ENCODE data around the gene LTBR.

Gene LTBR

DNA sequence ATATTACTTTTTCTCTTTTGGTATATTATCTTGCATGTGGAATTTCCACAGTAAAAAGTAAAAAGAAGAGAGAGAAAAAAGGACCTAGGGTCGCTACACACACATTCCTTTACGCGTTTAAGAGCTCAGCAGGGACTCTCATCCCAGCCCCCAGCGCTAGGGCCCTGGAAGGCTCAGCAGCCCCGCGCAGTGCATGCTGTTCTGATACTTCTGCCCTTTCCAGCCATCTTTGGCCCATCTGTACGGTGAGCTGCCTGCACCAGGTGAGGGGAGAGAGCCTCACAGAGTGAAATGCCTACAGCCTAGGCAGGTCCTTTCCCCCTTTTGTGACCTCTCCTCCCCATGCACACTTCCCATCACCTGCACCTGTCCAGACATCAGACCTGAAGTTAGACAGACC is 1.6 kb upstream of the LTBR start:
- DNase-seq (ENCODE audit: low read depth in 1 of 2, low spot score in 1 of 2) = no peak

DNA sequence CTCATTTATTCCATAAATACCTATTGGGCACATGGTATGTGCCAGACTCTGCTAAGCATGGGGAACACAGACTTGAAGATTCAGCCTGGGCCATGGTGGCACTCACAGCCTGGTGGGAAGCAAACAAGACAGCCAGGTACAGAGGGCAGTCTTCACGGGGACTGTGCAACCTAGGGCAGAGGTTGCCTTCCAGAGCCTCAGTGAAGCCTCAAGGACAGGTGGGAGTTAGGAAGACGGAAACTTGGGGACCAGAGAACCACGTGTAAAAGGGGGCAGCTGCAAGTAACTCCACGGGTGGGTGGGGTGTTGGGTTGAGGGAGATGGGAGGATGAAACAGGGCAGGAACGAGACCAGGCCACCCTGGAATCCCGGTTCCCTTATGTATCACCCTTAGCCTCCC is 980 bp upstream of the LTBR start:
- DNase-seq (ENCODE audit: low read depth in 1 of 2, low spot score in 1 of 2) = no peak

DNA sequence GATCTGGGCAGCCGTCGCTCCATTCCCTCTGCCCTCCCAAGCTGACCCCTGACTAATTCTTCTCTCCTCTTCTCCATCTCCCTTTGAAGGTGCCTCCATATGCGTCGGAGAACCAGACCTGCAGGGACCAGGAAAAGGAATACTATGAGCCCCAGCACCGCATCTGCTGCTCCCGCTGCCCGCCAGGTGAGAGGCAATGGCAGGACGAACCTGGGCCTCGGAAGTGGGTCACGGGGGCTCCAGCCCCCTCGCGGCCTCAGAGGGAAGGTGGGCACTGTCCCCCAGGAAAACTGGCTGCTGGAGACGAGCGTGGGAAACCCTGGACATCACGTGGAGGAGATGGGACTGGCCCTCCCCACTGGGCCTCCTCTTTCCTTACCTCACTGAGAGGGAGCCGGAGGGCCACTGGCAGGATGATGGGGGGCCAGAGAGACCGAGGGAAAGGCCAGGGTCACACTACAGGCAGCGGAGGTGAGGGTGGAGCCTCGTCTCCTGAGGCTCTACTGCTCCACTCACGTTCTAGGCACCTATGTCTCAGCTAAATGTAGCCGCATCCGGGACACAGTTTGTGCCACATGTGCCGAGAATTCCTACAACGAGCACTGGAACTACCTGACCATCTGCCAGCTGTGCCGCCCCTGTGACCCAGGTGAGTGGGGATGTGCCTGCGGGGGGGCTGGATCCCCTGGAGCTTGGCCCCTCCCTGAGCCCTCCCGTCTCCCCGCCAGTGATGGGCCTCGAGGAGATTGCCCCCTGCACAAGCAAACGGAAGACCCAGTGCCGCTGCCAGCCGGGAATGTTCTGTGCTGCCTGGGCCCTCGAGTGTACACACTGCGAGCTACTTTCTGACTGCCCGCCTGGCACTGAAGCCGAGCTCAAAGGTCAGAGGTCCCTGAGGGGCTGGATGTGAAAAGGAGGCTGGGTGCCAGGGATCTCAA is 806 bp downstream of the LTBR start:
- no peak for DNase-seq (ENCODE audit: low read depth in 1 of 2, low spot score in 1 of 2)

DNA sequence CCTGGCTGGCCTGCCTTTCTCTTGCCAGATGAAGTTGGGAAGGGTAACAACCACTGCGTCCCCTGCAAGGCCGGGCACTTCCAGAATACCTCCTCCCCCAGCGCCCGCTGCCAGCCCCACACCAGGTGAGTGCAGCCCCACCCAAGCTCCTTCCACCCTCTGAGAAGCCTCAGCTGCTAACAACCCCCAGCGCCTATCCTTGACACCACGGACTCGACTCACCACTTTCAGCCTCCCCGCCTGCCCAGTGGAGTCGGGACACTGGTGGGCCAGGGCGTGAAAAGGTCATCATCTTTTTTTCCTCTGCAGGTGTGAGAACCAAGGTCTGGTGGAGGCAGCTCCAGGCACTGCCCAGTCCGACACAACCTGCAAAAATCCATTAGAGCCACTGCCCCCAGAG is 2.1 kb downstream of the LTBR start:
- DNase-seq (ENCODE audit: low read depth in 1 of 2, low spot score in 1 of 2) = no peak

DNA sequence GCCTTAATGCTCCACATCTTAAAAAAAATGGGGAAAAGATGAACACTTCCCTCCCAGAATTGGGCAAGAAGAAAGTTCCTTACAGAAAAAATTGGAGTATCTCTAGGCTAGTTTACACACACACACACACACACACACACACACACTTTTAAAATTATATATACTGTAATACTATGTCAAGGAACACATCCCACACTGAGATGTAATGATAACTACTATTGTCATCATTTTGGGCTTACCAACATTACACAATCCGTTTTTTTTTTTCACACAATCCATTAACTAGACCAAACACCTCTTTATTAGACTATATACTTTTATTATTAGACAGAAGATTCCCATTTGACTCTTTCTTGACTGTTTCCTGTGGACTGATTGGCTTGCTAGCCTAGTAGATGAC is 2.5 kb downstream of the LTBR start:
- no peak for DNase-seq (ENCODE audit: low read depth in 1 of 2, low spot score in 1 of 2)

DNA sequence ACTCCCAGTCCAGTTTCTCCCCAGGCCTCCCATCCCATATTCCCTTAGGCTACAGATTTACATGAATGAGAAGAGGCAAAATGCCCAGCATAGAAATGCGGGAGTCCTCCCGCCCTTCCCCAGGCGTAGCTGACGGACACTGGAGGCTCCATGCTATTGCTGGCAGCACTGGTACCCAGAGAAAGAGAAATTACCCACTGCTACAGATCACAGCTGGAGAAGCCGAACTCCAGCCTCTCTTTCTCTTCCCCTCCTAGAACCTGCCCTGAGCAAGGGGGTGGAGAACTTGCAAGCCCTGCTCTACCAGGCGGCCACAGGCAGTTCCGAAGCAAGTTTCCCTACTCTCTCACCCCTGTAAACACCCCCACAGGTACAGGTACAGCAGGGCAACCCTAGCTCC is 3.6 kb downstream of the LTBR start:
- no peak for DNase-seq (ENCODE audit: low read depth in 1 of 2, low spot score in 1 of 2)

DNA sequence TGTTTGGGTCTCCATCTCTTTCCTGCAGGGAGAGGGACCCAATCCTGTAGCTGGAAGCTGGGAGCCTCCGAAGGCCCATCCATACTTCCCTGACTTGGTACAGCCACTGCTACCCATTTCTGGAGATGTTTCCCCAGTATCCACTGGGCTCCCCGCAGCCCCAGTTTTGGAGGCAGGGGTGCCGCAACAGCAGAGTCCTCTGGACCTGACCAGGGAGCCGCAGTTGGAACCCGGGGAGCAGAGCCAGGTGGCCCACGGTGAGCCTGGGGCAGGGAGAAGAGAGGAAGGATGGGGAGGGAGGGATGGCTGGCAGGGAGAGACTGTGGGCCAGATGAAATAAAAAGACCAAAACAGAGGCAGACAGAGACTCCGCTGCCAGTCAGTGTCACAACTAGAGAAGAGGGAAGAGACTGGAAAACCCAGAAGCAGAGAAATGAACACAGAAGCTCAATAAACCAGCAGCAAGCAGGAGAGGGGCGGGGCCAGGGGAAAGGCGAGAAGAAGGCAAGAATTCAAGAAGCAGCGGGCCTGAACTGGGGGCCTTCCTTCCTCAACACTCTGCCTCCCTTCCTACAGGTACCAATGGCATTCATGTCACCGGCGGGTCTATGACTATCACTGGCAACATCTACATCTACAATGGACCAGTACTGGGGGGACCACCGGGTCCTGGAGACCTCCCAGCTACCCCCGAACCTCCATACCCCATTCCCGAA is 6.3 kb downstream of the LTBR start:
- no peak for DNase-seq (ENCODE audit: low read depth in 1 of 2, low spot score in 1 of 2)

DNA sequence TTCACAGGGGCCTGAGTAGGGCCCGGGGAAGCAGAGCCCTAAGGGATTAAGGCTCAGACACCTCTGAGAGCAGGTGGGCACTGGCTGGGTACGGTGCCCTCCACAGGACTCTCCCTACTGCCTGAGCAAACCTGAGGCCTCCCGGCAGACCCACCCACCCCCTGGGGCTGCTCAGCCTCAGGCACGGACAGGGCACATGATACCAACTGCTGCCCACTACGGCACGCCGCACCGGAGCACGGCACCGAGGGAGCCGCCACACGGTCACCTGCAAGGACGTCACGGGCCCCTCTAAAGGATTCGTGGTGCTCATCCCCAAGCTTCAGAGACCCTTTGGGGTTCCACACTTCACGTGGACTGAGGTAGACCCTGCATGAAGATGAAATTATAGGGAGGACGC is 7.1 kb downstream of the LTBR start:
- DNase-seq (ENCODE audit: low read depth in 1 of 2, low spot score in 1 of 2) = no peak

DNA sequence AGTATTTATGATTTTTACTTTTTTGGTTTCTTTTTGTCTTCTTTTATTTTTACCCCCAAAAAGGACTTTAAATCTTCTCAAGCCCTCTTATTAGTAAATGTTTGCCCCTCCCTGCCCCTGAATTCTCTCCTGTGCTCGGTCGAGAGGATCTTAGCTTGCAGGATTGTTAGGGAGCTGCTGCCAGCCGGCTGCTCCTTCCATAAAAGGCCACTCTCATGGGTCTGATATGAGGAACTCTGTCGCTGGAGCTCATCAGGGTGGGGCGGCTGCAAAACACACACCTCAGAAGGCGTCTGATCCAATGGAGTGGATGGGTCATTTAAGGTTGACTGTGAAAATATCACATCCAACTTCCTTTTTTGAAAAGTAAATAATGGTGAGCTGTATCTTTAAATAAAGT is 8.5 kb downstream of the LTBR start:
- DNase-seq (ENCODE audit: low read depth in 1 of 2, low spot score in 1 of 2) = no peak

DNA sequence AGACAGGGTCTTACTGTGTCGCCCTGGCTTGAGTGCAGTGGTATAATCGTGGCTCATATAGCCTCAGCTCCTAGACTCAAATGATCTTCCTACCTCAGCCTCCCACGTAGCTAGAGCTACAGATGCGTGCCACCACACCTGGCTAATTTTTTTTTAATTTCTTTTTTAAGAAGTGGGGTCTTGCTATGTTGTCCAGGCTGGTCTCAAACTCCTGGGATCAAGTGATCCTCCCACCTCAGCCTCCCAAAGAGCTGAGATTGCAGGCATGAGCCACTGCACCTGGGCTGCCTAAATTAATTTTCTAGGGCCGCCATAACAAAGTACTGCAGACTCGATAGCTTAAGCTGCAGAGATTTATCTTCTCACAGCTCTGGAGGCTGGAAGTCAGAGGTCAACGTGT is 9.1 kb downstream of the LTBR start:
- DNase-seq (ENCODE audit: low read depth in 1 of 2, low spot score in 1 of 2) = no peak

DNA sequence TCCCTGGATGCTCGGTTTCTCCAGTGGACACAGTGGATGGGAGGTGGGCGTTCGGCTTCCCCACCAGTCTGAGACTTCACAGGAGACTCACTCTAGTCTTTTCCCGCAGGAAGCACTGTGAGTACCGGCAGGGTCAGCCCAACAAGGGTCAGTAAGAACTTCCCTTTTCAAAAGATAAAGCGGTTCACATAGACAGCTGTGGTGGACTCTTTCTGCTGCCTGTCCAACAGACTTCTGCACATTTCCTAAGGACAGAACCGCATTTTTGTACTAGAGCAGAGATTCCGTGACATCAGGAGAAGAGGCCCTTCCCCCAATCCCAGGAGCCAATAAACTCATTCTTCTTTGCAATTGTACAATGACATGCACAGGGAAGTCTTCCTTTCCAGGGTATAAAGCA is 10.4 kb downstream of the LTBR start:
- no peak for DNase-seq (ENCODE audit: low read depth in 1 of 2, low spot score in 1 of 2)

DNA sequence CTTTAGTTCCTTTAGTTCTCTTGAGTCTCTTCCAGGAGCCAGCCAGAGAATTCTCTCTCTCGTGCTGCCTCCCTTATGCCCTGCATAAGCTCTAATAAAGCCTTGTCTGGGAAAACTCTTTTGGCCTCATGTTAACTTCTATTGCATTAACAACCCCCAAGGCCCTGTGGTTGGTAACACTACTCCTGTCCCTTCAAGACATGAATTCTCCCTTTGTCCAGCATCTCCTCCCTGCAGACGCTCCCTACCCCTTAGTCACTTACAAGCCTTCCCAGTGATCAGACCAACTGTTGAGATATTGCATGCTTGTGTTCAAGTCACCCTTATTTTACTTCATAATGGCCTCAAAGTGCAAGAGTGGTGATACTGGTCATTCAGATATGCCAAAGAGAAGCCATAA is 12.1 kb downstream of the LTBR start:
- DNase-seq (ENCODE audit: low read depth in 1 of 2, low spot score in 1 of 2) = no peak

DNA sequence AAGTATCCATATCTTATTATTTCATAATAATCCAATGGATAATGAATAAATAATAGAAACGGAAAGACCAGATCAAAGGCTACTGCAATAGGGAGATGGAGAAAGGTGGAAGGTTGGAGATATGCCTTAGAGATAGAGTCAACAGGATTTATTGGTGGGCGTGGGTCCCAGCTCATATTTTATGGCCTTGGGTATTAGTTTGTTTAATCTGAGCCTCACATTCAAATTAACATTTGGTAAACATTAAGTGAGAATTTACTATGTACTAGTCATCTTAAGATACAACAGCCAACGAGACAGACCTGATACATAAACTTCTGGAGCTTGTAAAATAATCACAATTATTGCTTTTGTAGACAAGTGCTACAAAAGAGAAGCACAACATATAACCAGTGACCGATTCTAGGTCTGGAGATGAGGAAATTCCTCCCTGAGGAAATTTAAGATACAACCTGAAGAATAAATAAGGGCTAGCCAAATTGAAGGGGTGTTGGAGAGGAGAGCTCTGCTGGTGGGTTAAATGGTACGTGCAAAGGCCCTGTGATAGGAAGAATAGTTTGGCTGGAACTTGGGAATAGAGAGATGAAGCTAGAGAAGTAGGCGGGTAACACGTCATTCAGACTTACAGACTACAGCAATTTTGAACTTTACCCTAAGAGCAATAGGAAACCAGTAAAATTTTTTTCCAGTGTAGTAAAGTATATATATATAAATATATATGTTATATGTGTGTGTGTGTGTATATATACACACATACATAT is 16.1 kb downstream of the LTBR start:
- DNase-seq (ENCODE audit: low read depth in 1 of 2, low spot score in 1 of 2) = no peak

DNA sequence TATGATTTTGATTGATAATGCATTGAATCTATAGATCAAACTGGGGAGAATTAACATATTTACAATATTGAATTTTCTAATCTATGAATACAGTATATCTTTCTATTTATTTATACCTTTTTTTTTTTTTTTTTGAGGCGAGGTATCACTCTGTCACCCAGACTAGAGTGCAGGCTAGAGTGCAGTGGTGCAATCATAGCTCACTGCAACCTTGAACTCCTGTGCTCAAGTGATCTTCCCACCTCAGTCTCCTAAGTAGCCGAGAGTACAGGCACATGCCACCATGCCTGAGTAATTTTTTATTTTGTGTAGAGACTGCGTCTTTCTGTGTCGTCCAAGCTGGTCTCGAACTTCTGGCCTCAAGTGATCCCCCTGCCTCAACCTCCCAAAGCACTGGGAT is 20.4 kb downstream of the LTBR start:
- no peak for DNase-seq (ENCODE audit: low read depth in 1 of 2, low spot score in 1 of 2)

DNA sequence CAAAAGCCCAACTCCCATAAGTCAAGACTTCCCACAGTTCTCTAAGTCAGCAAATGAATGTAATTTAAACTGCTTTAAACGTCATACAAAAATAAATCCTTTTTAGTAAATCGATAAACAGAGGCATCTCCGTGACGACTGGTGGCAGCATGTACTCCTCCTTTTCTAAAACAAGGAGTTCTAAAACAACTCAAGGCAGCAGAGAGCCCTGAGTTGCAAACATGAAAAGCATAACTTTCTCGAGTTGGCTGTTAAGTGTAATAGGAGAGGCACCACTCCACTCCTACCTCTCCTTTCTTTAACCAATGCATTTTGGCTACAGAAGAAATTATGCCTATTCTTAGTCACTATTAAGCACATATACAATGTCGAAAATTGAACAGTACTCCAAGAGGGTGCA is 22.0 kb downstream of the LTBR start:
- no peak for DNase-seq (ENCODE audit: low read depth in 1 of 2, low spot score in 1 of 2)

DNA sequence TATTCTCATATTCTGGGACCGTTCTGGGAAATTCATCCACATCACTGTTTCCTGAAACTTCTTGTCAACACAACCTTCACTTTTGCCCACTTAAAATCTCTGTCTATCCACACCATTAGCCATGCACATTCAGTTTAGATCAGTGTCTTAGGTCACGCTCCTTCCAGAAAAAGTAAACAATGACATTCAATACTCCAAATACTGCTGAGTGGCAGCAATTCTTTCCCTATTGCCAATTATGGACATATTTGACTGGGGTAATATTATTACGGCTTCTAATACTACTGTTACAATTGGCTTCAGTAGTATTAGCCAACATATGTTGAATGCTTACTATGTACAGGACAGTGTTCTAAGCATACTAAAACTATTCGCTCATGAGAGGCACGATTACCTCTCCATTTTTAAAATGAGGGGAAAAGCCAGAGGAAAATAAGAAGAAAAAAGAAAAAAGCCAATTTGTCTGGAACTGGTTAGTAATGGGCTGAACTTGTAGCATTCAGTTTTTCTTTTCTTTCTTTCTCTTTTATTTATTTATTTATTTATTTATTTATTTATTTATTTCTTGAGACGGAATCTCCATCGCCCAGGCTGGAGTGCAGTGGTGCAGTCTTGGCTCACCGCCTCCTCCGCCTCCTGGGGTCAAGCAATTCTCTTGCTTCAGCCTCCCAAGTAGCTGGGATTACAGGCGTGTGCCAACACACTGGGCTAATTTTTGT is 23.4 kb downstream of the LTBR start:
- DNase-seq (ENCODE audit: low read depth in 1 of 2, low spot score in 1 of 2) = no peak

DNA sequence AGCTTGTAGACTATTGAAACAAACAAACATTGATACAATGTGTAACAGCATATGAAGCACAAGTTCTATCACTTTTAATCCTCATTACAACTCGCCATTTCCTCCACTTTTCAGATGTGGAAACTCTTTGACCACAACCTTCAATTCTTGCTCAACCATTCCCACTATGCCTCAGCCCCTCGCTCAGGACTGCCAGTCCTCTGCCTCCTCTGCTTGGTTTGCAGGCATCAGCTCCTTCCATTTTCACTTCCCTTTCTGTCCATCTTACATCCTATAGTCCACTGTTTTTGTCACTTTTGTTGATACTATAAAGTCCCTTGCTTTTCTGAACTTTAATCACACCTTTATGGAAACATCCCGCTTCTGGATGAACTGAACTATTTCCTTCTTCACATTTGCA is 32.6 kb downstream of the LTBR start:
- DNase-seq (ENCODE audit: low read depth in 1 of 2, low spot score in 1 of 2) = no peak

DNA sequence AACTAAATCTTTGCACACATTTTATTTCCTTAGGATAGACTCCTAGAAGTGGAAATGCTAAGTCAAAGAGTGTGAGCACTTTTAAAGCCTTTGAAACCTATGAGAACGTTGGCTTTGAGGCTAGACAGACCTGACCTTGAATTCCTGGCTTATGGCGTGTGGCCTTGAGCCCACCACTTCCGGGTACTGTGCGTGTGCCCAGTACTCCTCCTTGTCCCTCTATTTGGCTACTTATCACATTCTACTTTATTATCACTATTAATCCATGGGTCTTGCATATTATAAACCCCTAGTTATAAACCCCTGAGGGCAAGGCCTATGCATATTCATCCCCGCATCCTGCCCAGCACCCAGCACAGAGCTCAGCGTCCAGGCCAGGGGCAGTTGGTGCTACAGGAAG is 34.8 kb downstream of the LTBR start:
- DNase-seq (ENCODE audit: low read depth in 1 of 2, low spot score in 1 of 2) = no peak

DNA sequence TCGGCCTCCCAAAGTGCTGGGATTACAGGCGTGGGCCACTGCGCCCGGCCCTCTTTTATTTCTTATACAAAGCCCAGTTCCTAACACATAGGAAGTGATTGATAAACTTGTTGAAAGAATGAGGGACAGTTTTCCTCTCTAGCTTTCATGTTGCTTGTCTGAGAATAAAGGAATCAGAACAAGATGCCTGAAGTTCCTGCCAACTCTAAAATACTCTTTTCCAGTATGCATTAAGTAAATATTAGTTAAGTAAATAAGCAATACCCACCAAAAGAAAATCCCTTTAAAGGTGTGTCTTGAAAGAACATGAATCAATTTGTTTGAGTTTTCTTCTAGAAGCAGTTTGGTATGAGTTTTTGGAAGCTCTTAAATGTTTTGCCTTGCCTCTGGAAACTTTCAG is 36.4 kb downstream of the LTBR start:
- DNase-seq (ENCODE audit: low read depth in 1 of 2, low spot score in 1 of 2) = no peak

DNA sequence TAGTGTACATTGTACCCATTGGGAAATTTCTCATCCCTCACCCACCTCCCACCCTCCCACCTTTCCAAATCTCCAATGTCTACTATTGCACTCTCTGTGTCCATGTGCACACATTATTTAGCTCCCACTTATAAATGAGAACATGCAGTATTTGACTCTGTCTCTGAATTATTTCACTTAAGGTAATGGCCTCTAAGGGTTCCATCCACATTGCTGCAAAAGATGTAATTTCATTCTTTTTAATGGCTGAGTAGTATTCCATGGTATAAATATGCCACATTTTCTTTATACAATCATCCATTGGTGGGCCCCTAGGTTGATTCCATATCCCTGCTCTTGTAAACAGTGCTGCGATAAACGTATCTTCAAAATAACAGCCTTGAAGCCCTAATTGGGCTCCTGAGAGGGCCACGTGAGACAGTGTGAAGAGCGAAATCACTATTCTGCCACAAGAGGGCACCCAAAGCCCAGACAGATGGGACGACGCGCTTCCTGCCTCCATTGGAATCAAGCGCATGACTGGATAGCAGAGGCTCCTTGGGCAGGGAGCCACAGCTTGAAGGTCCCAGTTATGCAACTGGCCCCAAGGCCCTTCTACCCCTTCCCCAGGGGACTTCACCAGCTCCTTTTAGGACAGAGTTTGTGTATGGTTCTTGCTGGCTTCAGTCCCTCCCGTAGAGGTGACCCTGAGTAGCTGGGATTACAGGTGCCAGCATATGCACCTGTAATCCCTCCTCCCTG is 39.5 kb downstream of the LTBR start:
- peak; percentile 39 to 54 for DNase-seq (ENCODE audit: low read depth in 1 of 2, low spot score in 1 of 2)

DNA sequence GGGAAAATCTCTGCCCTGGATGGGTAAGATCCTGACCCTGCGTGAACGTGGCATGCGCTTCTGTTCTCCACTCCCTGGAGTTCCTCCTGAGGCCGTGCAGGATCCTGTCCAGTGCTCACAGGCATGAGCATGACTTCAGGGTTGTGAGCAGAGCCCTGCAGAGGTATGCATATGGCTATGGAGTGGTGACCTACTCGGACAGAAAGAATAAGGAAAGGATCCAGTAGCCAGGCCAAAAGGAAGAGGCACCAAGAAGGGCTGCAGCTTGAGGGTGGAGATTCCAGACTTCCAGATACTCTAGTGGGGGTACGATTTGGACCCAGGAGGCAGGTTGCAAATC is 40.0 kb downstream of the LTBR start:
- DNase-seq (ENCODE audit: low read depth in 1 of 2, low spot score in 1 of 2) = no peak

Measured in activated T-helper 1 cell treated with anti-CD3 and anti-CD28 coated beads, Interleukin-2, amount 50 U/mL, for 16 hours (primary cell).